SK-N-DZ (cell line): ENCODE measurements around the gene CYP4F8. TPM values are rescaled to one million over a fixed set of nuclear protein-coding genes. Genes with fewer than 3 reads are reported as not detected.
"Not testable (repeated sequence)": the region's sequence is repeated elsewhere in the genome, so short reads cannot be mapped to it uniquely, and the experiment has no call there.

Experiments used
- DNase-seq: peaks from one replicate; pipeline ENCODE4 v3.0.0-alpha.2; 2015; ENCODE audit warnings: low spot score
- polyA plus RNA-seq, 2 experiments: library from polyadenylated mRNA; depleted of rRNA; stranded (reverse); fragments of >200 nt; gene quantifications; 2 replicates each; pipeline ENCODE4 v1.2.3, GENCODE V29; 2014

The CYP4F8 gene, protein sequence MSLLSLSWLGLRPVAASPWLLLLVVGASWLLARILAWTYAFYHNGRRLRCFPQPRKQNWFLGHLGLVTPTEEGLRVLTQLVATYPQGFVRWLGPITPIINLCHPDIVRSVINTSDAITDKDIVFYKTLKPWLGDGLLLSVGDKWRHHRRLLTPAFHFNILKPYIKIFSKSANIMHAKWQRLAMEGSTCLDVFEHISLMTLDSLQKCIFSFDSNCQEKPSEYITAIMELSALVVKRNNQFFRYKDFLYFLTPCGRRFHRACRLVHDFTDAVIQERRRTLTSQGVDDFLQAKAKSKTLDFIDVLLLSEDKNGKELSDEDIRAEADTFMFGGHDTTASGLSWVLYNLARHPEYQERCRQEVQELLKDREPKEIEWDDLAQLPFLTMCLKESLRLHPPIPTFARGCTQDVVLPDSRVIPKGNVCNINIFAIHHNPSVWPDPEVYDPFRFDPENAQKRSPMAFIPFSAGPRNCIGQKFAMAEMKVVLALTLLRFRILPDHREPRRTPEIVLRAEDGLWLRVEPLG
- not detected in 2 replicates for polyA plus RNA-seq (2014; cell fraction: cytosol; rRNA removed)
- not detected in 2 replicates for polyA plus RNA-seq (2014; cell fraction: nucleus; rRNA removed)

DNA sequence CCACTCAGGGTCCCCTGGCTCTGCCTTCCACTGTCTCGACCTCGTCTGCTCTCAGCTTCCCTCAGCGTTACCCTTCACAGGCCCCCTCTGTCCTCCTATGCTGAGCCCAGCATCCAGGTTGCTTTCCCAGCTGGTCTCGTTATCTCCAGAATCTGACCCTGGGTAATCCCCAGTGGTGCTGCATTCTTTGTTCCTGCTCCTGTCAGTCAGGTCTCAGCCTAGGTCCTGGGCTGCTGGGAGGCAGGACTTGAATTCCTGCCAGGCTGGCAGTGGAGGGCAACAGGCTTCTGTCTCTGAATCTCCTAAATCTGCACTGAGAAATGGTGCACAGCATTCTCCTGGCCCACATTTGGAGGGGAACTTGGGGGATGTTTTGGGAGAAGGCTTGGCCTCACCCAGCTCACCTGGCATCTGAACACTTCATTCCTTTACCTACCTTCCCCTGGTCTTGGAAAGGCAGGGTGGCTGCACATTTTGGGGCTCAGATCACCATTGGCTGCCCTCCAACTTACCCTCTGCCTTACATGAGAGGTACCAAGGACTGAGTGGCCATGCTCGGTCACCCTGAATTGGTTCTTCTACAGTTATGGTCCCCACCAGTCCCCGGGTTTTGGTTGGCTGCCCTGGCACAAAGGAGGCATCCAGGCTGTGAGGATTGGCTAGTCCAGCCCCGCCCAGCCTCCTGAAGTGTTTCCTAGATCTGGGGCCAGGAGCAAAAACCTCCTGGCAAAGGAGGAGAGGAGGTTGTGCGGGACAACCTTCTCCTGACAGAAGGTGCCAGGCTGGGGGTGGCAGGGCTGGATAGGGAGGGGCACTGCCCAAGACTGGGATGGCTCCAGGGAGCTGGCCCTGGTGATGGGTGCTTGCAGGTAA is at the start of gene CYP4F8:
TSS of gene CYP4F8 (plus strand) at position 712 of the 873 bp plus-strand sequence. CDS start 399 bp downstream, outside the sequence.
- peak; percentile 32 for DNase-seq

DNA sequence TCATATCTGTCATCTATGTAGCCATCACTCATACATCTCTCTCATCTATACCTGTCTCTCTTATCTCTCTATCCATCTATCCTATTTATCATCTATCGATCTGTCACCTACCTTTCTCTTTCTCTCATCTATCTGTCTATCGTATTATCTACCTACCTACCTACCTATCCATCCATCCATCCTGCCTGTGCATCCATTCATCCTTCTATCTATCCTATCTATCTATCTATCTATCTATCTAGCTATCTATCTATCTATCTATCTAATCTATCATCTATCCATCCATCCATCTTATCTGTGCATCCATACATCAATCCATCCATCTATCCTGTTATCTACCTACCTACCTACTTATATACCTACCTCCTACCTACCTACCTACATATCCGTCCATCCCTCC is 44.6 kb upstream of the CYP4F8 start:
- no peak for DNase-seq

DNA sequence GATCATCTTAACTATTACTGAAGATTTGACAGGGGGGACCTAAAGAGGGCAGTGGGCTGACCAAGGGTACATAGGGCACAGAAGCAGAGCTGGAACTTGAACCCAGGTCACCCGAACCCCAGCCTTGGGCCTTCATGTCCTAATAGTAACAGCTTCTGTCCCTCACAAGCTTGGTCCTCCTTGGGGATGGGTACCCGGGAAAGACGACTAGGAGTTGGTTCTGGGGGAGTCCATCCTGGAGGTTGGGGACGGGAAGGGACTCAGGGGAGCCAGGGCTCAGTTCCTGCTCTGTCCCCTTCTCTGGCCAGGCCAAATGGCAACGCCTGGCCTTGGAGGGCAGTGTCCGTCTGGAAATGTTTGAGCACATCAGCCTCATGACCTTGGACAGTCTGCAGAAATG is 39.6 kb upstream of the CYP4F8 start:
- DNase-seq, result no peak

DNA sequence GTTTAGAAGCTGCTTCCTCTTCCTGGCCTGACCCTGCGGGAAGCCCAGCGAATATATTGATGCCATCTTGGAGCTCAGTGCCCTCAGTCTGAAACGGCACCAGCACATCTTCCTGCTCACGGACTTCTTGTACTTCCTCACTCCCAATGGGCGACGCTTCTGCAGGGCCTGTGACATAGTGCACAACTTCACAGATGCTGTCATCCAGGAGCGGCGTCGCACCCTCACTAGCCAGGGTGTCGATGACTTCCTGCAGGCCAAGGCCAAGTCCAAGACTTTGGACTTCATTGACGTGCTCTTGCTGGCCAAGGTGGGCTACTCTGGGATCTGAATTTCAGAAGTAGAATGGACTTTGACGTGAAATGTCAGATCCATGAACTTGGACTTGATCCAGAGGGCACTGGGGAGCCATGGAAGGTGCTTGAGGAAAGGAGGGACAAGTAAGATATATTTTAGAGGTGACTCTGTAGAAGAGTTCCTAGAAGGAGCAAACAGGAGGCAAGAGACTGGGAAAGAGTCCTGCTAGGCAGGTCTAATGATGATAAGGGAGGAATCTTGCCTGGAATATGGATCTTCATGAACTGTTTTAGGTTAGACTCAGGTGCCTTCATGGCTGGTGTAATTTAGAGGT is 38.4 kb upstream of the CYP4F8 start:
- no peak for DNase-seq

DNA sequence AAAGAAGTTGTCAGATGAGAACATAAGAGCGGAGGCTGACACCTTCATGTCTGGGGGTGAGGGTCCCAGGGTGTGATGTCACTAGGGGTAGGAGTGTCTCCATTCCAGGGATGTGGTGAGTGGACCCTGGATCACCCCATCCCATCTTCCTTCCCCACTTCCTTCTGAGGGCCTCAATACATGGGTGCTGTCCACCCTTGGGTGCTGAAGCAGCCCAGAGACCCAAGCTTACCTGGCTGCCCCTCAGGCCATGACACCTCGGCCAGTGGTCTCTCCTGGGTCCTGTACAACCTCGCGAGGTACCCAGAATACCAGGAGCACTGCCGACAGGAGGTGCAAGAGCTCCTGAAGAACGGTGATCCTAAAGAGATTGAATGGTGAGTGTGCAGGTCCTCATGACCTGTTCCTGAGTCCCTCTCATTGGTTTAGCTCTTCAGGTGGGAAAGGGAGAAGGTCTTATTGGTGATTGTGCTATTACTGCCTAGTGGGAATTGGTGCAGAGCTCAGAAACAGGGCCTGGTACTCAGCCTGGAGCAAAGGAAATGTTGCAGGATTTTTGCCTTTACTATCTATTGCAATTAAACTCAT is 37.7 kb upstream of the CYP4F8 start:
- no peak for DNase-seq

DNA sequence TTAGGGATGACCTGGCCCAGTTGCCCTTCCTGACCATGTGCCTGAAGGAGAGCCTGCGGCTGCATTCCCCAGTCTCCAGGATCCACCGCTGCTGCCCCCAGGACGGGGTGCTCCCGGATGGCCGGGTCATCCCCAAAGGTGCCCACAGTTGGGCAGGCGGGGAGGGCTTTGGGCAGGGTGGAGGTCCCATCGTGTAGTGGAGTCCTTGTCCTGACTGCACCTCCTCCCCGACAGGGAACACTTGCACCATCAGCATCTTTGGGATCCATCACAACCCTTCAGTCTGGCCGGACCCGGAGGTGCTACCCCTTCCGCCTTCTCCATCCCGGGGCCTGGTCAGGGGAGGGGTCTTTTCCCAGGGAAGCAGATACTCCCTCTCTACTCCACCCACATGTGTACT is 31.7 kb upstream of the CYP4F8 start:
- DNase-seq, result no peak

DNA sequence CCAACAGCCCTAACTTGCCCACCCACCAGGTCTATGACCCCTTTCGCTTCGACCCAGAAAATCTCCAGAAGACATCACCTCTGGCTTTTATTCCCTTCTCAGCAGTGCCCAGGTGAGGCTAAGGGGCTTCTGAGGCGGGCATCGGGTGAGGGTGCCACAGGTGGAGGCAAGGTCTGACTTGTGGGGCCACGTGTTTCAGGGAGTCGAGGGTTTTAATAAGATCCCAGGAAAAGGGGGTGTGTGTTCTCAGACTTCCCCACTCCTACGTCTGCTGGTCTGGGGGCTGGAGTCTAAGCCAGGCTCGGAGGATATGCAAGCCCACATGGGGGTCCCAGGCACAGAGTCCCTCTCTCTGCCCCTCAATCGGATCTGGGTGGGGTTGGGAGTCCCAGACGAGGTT is 30.9 kb upstream of the CYP4F8 start:
- DNase-seq, result no peak

DNA sequence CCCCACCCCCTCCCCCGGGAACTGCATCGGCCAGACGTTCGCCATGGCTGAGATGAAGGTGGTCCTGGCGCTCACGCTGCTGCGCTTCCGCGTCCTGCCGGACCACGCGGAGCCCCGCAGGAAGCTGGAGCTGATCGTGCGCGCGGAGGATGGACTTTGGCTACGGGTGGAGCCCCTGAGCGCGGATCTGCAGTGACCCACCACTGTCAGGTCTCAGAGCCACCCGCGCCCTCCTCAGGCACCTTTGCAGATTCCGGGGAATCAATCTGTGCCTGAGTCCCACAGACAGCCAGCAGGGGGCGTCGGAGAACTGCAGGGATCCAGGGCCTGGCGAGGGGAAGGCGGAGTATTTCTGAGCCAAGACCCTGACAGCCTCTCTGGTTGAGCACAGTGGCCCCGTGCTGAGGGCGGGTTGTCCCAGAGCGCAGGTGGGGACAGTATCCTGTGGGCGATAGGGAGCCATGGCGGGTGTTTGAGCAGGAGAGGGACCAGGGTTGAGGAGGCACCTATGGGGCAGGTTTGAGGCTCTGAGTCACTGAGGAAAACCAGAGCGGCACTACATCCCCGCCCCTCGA is 30.4 kb upstream of the CYP4F8 start:
- peak; percentile 62 for DNase-seq

DNA sequence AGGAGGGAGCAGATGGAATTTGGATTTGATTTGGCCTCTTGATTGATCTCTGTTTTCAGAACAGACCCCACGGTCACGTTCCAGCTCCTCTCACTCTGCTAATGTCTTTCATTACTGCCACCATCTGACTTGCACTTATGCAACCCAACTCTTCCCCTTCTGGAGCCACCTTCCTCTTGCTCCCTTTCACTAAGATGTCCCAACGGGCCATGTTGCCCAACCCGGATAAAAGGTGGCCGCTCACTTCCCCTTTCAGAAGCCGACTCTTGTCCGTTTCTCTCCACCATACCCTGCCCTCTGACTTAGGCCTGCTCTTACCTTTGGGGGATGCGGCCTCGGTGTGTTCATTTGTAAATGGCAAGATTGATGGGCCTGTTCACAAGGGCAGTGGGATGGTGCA is 27.4 kb upstream of the CYP4F8 start:
- DNase-seq, result no peak

DNA sequence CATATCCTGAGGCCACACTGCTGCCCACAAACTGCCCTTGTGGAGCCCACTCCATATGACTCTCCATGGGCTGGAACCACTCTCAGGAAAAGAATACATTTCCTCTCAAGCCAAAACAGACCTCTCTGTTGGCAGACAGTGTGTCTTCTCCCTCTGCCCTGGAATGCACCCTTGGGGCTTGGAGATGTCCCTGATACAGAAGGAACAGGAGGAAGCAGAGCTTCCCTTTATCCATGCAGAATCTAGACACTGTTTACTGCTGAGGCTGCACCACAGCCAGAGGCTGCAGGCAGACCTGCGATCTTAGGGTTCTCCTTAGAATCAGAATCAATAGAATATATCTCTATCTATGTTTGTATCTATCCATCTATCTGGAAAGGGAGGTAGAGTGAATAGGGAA is 26.8 kb upstream of the CYP4F8 start:
- DNase-seq, result no peak

DNA sequence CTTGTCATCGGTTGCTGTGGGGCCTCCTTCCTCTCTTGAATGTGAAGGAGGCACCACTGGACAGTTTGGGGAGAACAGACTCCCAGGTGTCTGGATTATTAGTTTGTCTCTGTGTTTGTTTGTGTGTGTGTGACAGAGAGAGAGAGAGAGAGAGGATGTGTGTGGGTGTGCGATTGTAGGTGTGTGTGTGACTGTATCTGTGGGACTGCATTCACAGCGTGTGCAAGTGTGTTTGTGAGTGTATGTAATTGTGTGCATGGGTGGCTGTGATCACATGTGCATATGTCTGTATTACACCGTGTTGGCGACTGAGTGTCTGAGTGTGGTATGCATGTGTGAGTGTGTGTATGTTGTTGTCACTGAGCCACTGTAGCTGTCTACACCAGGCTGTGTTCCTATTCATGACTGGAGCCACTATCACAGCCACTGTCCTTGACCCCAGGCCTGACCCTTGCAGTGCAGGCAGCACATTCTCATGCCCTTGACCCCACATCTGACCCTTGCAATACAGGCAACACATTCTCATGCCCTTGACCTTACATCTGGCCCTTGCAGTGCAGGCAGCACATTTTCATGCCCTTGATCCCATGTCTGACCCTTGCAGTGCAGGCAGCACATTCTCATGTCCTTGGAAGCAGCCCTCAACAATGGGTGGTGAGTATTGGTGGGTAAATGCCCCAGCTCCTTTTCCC is 25.1 kb upstream of the CYP4F8 start:
- DNase-seq, result no peak

DNA sequence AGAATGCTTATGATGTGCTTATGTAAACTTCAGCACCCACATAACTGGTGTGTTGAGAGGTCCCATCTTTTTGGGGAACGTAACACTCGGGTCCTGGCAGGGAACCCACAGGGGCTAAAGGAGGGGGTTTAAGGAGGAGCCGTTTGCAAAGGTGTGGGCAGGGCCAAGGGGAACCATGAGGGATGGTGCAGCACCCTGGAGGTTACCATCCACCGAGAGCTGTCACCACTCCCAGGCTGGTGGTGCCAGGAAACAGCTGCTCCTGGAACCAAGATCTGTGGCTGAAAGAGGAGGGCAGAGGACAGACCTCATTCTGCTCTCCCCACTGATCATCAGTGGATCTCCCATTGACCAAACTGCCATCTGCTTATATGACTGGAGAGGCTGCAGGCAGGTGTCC is 23.2 kb upstream of the CYP4F8 start:
- no peak for DNase-seq

DNA sequence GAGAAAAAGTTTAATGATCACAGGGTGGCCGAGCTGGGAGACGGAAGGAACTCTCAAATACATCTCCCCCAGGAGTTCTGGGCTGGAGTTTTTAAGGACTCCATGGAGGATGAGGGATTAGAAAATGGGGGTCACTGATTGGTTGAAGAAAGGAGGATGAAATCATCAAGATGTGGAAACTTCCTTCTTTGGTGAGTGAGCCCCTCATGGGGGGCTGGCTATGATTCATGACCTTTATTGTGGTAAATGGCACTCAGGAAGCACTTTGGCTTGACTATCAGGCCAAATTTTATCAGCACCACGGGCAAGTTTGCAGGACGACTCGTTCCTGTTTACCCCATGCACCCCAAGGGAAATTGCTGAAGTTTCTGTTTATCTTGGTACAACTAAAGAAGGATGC is 22.5 kb upstream of the CYP4F8 start:
- DNase-seq, result not testable (repeated sequence)

DNA sequence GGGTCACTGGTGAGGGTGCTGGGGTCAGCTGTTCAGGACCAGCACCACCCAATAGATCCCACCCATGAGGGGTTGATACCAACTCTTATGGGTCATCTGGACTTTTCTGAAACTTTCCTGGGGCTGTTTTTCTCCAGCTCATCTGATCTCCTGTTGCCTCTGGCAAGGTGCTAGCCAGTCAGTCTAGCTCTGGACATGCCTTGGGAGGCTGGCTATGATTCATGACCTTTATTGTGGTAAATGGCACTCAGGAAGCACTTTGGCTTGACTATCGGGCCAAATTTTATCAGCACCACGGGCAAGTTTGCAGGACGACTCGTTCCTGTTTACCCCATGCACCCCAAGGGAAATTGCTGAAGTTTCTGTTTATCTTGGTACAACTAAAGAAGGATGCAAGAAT is 21.3 kb upstream of the CYP4F8 start:
- not testable (repeated sequence) for DNase-seq

DNA sequence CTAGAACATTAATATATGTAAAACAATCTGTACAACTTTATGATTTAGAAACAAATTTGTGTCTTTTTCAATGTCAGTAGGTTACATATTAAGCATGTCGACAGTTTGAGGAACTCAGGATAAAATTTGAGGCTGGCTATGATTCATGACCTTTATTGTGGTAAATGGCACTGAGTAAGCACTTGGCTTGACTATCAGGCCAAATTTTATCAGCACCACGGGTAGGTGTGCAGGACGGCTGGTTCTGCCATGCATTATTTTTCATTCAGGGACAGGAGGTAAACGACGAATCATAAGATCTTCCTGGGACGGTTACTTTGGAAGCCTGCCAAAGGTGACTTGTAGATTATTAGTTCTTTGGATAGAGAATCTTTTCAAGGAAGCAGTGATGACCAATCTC is 19.9 kb upstream of the CYP4F8 start:
- DNase-seq, result no peak

DNA sequence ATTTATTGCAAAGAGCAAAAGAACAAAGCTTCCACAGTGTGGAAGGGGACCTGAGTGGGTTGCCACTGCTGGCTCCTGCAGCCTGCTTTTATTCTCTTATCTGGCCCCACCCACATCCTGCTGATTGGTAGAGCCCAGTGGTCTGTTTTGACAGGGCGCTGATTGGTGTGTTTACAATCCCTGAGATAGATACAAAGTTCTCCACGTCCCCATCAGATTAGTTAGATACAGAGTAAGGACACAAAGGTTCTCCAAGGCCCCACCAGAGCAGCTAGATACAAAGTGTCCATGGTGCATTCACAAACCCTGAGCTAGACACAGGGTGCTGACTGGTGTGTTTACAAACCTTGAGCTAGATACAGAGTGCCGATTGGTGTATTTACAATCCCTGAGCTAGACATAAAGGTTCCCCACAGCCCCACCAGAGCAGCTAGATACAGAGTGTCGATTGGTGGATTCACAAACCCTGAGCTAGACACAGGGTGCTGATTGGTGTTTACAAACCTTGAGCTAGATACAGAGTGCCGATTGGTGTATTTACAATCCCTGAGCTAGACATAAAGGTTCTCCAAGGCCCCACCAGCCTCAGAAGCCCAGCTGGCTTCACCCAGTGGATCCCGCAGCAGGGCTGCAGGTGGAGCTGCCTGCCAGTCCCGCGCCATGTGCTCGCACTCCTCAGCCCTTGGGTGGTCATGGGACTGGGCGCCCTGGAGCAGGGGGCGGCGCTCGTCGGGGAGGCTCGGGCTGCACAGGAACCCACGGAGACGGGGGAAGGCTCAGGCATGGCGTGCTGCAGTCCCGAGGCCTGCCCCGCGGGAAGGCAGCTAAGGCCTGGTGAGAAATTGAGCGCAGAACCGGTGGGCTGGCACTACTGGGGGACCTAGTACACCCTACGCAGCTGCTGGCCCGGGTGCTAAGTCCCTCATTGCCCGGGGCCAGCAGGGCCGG is 6.8 kb upstream of the CYP4F8 start:
- not testable (repeated sequence) for DNase-seq

DNA sequence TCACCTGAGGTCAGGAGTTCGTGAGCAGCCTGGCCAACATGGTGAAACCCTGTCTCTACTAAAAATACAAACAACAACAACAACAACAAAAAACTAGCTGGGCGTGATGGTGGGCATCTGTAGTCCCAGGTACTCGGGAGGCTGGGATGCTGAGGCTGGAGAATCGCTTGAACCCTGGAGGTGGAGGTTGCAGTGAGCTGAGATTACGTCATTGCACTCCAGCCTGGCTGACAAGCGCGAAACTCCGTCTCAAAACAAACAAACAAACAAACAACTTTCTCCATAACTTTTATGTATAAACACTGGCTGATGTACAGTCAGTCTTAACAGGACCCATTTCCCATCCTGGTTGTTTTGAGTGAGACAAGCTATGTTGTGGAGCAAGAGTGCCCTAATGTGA is 5.8 kb upstream of the CYP4F8 start:
- no peak for DNase-seq

DNA sequence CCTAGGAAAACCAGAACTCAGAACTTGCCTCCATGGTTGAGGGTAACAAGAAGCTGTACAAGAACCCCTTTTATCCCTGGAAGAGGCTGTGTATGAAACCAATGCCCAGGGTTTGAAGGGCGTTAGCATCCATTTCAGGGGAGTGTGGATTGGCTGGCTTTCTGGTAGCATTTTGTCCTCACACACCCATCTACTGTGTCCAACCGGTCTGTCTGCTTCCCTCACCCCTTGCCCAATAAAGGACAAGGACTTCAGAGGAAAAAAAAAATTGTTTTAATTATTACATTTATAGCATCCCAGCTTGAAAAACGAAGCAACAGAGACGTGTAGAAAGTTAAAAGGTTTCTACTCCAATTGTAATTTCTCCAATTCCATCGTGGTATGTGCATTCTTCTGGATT is 2.7 kb upstream of the CYP4F8 start:
- no peak for DNase-seq

DNA sequence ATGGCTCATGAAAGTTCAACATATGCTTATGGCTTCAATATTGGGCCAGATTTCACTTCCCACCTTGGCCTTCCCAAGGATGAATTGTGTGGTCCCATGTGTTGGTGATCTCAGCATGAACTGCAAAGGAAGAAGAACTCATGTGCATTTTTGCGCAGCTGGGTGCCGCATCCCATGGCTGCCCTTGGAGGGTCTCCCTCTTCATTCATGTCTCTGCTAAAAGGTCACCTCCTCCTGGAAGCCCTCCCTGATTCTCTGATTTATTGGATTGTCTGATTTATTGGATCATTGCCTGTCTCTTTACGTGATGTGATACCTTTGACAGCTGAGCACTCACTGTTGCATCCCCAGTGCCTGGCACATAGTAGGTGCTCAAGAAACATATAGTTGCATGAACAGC is 1.7 kb upstream of the CYP4F8 start:
- no peak for DNase-seq
